HepG2 (cell line): ENCODE results near the gene TMPRSS15. TPM values are rescaled to one million over a fixed set of nuclear protein-coding genes. Genes with fewer than 3 reads are reported as not detected.

Experiments used
- ATAC-seq: fragments of 200-7000 bp; cut with Tn5 transposase; 3 replicates; pipeline ENCODE4 v1.9.1; 2020; ENCODE audit warnings: mild to moderate bottlenecking, moderate library complexity
- BruUV-seq: library from RNA; stranded (reverse); fragments of 400-500 nt; replicated peaks from 2 replicates; lab custom pipeline; 2021; lab: Mats Ljungman, UMichigan
- CTCF ChIA-PET: fragments of 300-600 bp; formaldehyde crosslinking; extraction: SDS; loops from one replicate; lab custom pipeline; 2021; ENCODE audit warnings: low total read pairs, inconsistent platforms, low intra/inter-chr PET ratio; lab: Yijun Ruan, JAX
- POLR2A ChIA-PET: fragments of 350-600 bp; sonication (Branson Sonifier 250); formaldehyde crosslinking; loops from one replicate; lab custom pipeline; 2020; ENCODE audit warnings: antibody characterized with exemption, inconsistent platforms; lab: Yijun Ruan, JAX
- DNase-seq: peaks from one replicate; pipeline ENCODE4 v3.0.0-alpha.2; 2015; ENCODE audit warnings: low spot score
- FAIRE-seq: peaks from 3 replicates; lab custom pipeline; 2011; peaks lifted over from hg19 to GRCh38; lab: Jason Lieb, UNC
- H2AFZ ChIP-seq: one replicate; pipeline ENCODE4 v1.6.1; 2011; ENCODE audit warnings: low read length, inconsistent platforms
- H3K27ac ChIP-seq: fragments of 300-600 bp; 3 replicates; pipeline ENCODE4 v1.8.0; 2011; ENCODE audit warnings: mixed run types, mild to moderate bottlenecking, mixed read lengths, low read length, inconsistent platforms; ENCODE audit not compliant: insufficient read depth; ENCODE audit errors: extremely low read length
- H3K27me3 ChIP-seq, 2 experiments: fragments of 200-600 bp in 1 of 2; 2 replicates in 1 of 2; 3 replicates in 1 of 2; pipeline versions ENCODE4 v1.6.0 to v1.8.0; 2011; ENCODE audit warnings: low read length in 2 of 2, mild to moderate bottlenecking in 2 of 2, moderate library complexity in 2 of 2, inconsistent platforms in 1 of 2; ENCODE audit not compliant: insufficient read depth in 2 of 2, control insufficient read depth in 1 of 2
- H3K36me3 ChIP-seq, 2 experiments: fragments of 200-600 bp in 1 of 2; replicated peaks in 1 of 2; 2 replicates in 1 of 2; 3 replicates in 1 of 2; pipeline versions ENCODE4 v1.5.1 to v1.8.0; 2011; ENCODE audit warnings: low read length in 2 of 2, inconsistent platforms in 1 of 2; ENCODE audit not compliant: insufficient read depth in 2 of 2, control insufficient read depth in 1 of 2
- H3K4me1 ChIP-seq: 2 replicates; pipeline ENCODE4 v1.5.1; 2012; ENCODE audit warnings: low read length, inconsistent platforms; ENCODE audit not compliant: insufficient read depth
- H3K4me2 ChIP-seq: 2 replicates; pipeline ENCODE4 v1.6.0; 2011; ENCODE audit warnings: low read depth, low read length, inconsistent platforms
- H3K4me3 ChIP-seq, 3 experiments: fragments of 200-600 bp in 1 of 3; sonication (generic), shearing (Covaris generic) in 1 of 3; replicated peaks in 1 of 3; 2 replicates each; pipeline ENCODE4 v1.5.1; 2011 to 2016; ENCODE audit warnings: low read length in 3 of 3, inconsistent platforms in 2 of 3, low read depth in 2 of 3, mild to moderate bottlenecking in 2 of 3, control low read depth in 1 of 3, mixed read lengths in 1 of 3; ENCODE audit not compliant: insufficient read depth in 1 of 3
- H3K79me2 ChIP-seq: one replicate; pipeline ENCODE4 v1.6.1; 2011; ENCODE audit warnings: low read length, inconsistent platforms; ENCODE audit not compliant: insufficient read depth
- H3K9ac ChIP-seq: 2 replicates; pipeline ENCODE4 v1.6.0; 2011; ENCODE audit warnings: mild to moderate bottlenecking, low read depth, low read length, inconsistent platforms; ENCODE audit not compliant: insufficient read depth
- H3K9me3 ChIP-seq: 2 replicates; pipeline ENCODE4 v1.5.1; 2012; ENCODE audit warnings: mild to moderate bottlenecking, low read length
- H4K20me1 ChIP-seq: 2 replicates; pipeline ENCODE4 v1.6.0; 2011; ENCODE audit warnings: inconsistent platforms, mild to moderate bottlenecking, low read length, moderate library complexity; ENCODE audit not compliant: insufficient read depth
- ETV5 ChIP-seq: IDR thresholded peaks from 2 replicates; pipeline ENCODE4 v1.6.1; 2018; ENCODE audit warnings: missing biosample characterization, missing genetic modification reagents, inconsistent platforms, borderline replicate concordance
- GMEB1 ChIP-seq: sonication (generic); formaldehyde crosslinking; IDR thresholded peaks from 2 replicates; pipeline ENCODE4 v1.5.1; 2020; ENCODE audit warnings: missing genetic modification reagents, mild to moderate bottlenecking, borderline replicate concordance
- KLF9 ChIP-seq: IDR thresholded peaks from 2 replicates; pipeline ENCODE4 v1.6.1; 2016; ENCODE audit warnings: low read depth
- PTBP1 ChIP-seq: fragments of 200-400 bp; formaldehyde crosslinking; IDR thresholded peaks from 2 replicates; pipeline ENCODE4 v1.6.1; 2018; ENCODE audit warnings: low read length, low read depth; ENCODE audit not compliant: poor library complexity, severe bottlenecking
- REL ChIP-seq: sonication (generic); formaldehyde crosslinking; conservative IDR thresholded peaks from 2 replicates; pipeline ENCODE4 v1.8.0; 2022; ENCODE audit warnings: mild to moderate bottlenecking, missing genetic modification reagents, moderate library complexity
- TBL1XR1 ChIP-seq: fragments of 150-350 bp; IDR thresholded peaks from 2 replicates; pipeline ENCODE4 v1.6.1; 2014; ENCODE audit warnings: borderline replicate concordance, low read length; ENCODE audit not compliant: partially characterized antibody
- ZNF142 ChIP-seq: sonication (generic); formaldehyde crosslinking; IDR thresholded peaks from 2 replicates; pipeline ENCODE4 v1.4.0; 2020; ENCODE audit warnings: missing genetic modification reagents
- ZNF20 ChIP-seq: sonication (generic); formaldehyde crosslinking; IDR thresholded peaks from 2 replicates; pipeline ENCODE4 v1.4.0; 2020; ENCODE audit warnings: mild to moderate bottlenecking, moderate library complexity, missing genetic modification reagents
- ZNF703 ChIP-seq: sonication (generic); formaldehyde crosslinking; IDR thresholded peaks from 2 replicates; pipeline ENCODE4 v1.5.1; 2020; ENCODE audit warnings: missing genetic modification reagents, mild to moderate bottlenecking, moderate library complexity, borderline replicate concordance
- ZNF761 ChIP-seq: sonication (generic); formaldehyde crosslinking; conservative IDR thresholded peaks from 2 replicates; pipeline ENCODE4 v1.4.0; 2020; ENCODE audit warnings: mild to moderate bottlenecking, missing genetic modification reagents
- ZNF781 ChIP-seq: sonication (generic); formaldehyde crosslinking; IDR thresholded peaks from 2 replicates; pipeline ENCODE4 v1.5.1; 2020; ENCODE audit warnings: borderline replicate concordance, mild to moderate bottlenecking, missing genetic modification reagents; ENCODE audit errors: not compliant biosample characterization
- ZNF839 ChIP-seq: sonication (generic); formaldehyde crosslinking; IDR thresholded peaks from 2 replicates; pipeline ENCODE4 v1.4.0; 2020; ENCODE audit warnings: missing genetic modification reagents, mild to moderate bottlenecking, borderline replicate concordance
- WGBS: methylation state at CpG from one replicate; pipeline ENCODE4 v1.1.6; 2017; ENCODE audit warnings: low lambda C conversion rate; 5-methylcytosine and 5-hydroxymethylcytosine counted together
- in situ Hi-C: cut with HindIII; loops from 2 replicates; pipeline ENCODE4 v1.10.0; 2017; ENCODE audit warnings: low pct_unique_long_range_greater_than_20kb; ENCODE audit not compliant: extremely low pct_ligation_motif_present
- intact Hi-C: fragments of 100-400 bp; cut with micrococcal nuclease; formaldehyde crosslinking; loops from one replicate; pipeline ENCODE4 v1.10.0; 2022; ENCODE audit not compliant: unreplicated experiment
- polyA plus RNA-seq, 8 experiments: library from polyadenylated mRNA; depleted of rRNA in 3 of 8; stranded (reverse) in 7 of 8; unstranded in 1 of 8; fragments of >200 nt; fragmentation: Illumina TruSeq in 4 of 8; extraction: Trizol in 4 of 8; gene quantifications; 2 replicates each; pipeline versions ENCODE4 v1.2.1 to v1.2.3, GENCODE V29; 2011 to 2016; ENCODE audit warnings: low read depth in 4 of 8, missing spikeins in 1 of 8, mixed read lengths in 1 of 8; ENCODE audit not compliant: insufficient read depth in 1 of 8
- total RNA-seq, 5 experiments: library from RNA; depleted of rRNA; stranded (reverse); fragments of >200 nt; fragmentation: Illumina TruSeq; extraction: Trizol; gene quantifications; 2 replicates each; pipeline ENCODE4 v1.2.3, GENCODE V29; 2016; ENCODE audit warnings: low read depth in 1 of 5

TMPRSS15 gene
- total and polyA plus RNA-seq, 2 of the 13 experiments (the other 11 are each of a cell fraction or from before 2014, with no cell fraction given): not detected

DNA sequence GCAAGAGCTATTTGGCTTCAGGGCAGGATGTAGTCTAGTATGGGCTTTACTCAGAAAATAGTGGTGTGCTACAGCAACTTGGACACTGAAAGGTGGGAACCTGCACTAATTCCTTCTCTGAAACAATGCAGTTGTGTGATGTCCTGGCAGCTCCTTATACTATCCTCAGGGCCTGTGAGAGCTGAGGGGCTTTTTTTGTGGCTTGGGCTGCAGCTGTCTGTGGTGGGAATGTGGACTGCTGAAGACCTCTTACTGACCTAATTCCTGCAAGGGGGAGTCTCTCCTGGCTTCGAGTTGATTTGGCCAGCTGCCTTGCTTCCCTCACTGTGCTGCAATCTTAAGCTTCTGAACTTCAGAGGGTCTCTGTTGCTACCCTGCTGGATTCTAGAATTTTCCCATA lies 181.2 kb downstream of the TMPRSS15 start:
- DNase-seq: no peak
- BruUV-seq: no TSS peak
- 0% methylated on average over 1 of the region's 1 CpG for WGBS
- no peak overlapping the region for H3K4me2 ChIP-seq
- no peaks in the 10 kb centered on the region for H3K36me3 ChIP-seq
- H3K27me3 ChIP-seq: no peaks in the 10 kb centered on the region
- no peak for ATAC-seq
- no peak overlapping the region for H3K27ac ChIP-seq
- H3K4me1 ChIP-seq: no peaks in the 10 kb centered on the region
- no peak overlapping the region for H3K9ac ChIP-seq
- intact Hi-C loops (no loop called here), in situ Hi-C loops (no loop called here)
- TF ChIP-seq ZNF781 (no peak), ZNF703 (CRISPR knock-in tag) (no peak), PTBP1 (no peak)
- H3K9me3 ChIP-seq: peaks cover 47% of the 10 kb centered on the region
- no peak for FAIRE-seq
- POLR2A ChIA-PET: no interaction called here
- no peaks in the 10 kb centered on the region for H3K79me2 ChIP-seq
- no peaks in the 10 kb centered on the region for H4K20me1 ChIP-seq
- H2AFZ ChIP-seq: no peak overlapping the region
- CTCF ChIA-PET: no interaction called here
- no peak overlapping the region for H3K4me3 ChIP-seq

DNA sequence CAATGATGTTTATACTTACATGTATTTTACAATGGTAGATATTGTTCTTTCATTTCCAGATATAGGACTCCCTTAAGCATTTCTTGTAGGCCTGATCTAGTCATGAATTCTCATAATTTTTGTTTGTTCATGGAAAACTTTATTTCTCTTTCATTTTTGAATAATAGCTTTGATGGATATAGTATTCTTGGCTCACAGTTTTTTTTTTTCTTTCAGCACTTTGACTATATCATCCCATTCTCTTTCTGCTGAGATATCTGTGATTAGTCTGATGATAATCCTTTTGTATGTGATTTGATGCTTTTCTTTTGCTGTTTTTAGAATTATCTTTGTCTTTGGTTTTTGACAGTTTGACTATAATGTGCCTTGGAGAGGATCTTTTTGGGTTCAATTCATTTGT lies 183.1 kb downstream of the TMPRSS15 start:
- ChIA-PET POLR2A (no interaction called here), CTCF (no interaction called here)
- DNase-seq (no peak), ATAC-seq (no peak), FAIRE-seq (no peak)
- no peaks in the 10 kb centered on the region for H3K4me1 ChIP-seq
- intact Hi-C loops (no loop called here), in situ Hi-C loops (no loop called here)
- no peaks in the 10 kb centered on the region for H4K20me1 ChIP-seq
- H3K27me3 ChIP-seq: no peaks in the 10 kb centered on the region
- peaks cover 61% of the 10 kb centered on the region for H3K9me3 ChIP-seq
- no peak overlapping the region for H3K27ac ChIP-seq
- H3K9ac ChIP-seq: no peak overlapping the region
- no peaks in the 10 kb centered on the region for H3K79me2 ChIP-seq
- no peak overlapping the region for H2AFZ ChIP-seq
- H3K36me3 ChIP-seq: no peaks in the 10 kb centered on the region
- BruUV-seq: no TSS peak
- H3K4me3 ChIP-seq: no peak overlapping the region
- no peak overlapping the region for H3K4me2 ChIP-seq
- TF ChIP-seq GMEB1 (CRISPR knock-in tag) (no peak), ZNF839 (CRISPR knock-in tag) (no peak), ZNF761 (CRISPR knock-in tag) (no peak), ZNF142 (CRISPR knock-in tag) (no peak), KLF9 (no peak), ETV5 (CRISPR knock-in tag) (no peak), ZNF20 (CRISPR knock-in tag) (no peak), TBL1XR1 (no peak), REL (CRISPR knock-in tag) (no peak)
